ENCODE results near the gene LIPM.

- TF ChIP-seq ZNF274 (IDR thresholded peaks at IDR 0.05; ENCODE audit: low read depth, low read length) = no peak
- no peak for TF ChIP-seq YY1 (IDR thresholded peaks at IDR 0.05; ENCODE audit: insufficient read depth, insufficient read length)
- TF ChIP-seq SUZ12 (IDR thresholded peaks at IDR 0.05; ENCODE audit: extremely low read depth, insufficient read depth, insufficient read length) = no peak
These were observed 2.8 kb downstream of the LIPM start for GRCh38 chr10:88805361-88805760.

Data from NT2/D1 (cell line).